Endodermal cell (in vitro differentiated cells): ENCODE measurements around the gene SCAI. TPM values are rescaled to one million over a fixed set of nuclear protein-coding genes. Genes with fewer than 3 reads are reported as not detected.
"Not testable (repeated sequence)": the region's sequence is repeated elsewhere in the genome, so short reads cannot be mapped to it uniquely, and the experiment has no call there.

ENCODE experiments used
- DNase-seq: peaks from one replicate; pipeline ENCODE4 v3.0.0-alpha.2; 2017
- H3K27ac ChIP-seq: 2 replicates; pipeline ENCODE4 v1.5.1; 2013; ENCODE audit warnings: mild to moderate bottlenecking, low read depth, low read length, moderate library complexity
- H3K27me3 ChIP-seq: 2 replicates; pipeline ENCODE4 v1.6.1; 2013; ENCODE audit warnings: mild to moderate bottlenecking, low read length, moderate library complexity; ENCODE audit not compliant: insufficient read depth, control insufficient read depth, poor library complexity, severe bottlenecking
- H3K36me3 ChIP-seq: 2 replicates; pipeline ENCODE4 v1.7.0; 2013; ENCODE audit warnings: mild to moderate bottlenecking, low read length, moderate library complexity; ENCODE audit not compliant: control insufficient read depth, insufficient read depth
- H3K4me1 ChIP-seq: one replicate; pipeline ENCODE4 v1.7.0; 2013; ENCODE audit warnings: low read length; ENCODE audit not compliant: control insufficient read depth, insufficient read depth
- H3K4me3 ChIP-seq: 2 replicates; pipeline ENCODE4 v1.5.1; 2013; ENCODE audit warnings: mild to moderate bottlenecking, low read length, moderate library complexity
- H3K9ac ChIP-seq: 2 replicates; pipeline ENCODE4 v1.6.1; 2013; ENCODE audit warnings: mild to moderate bottlenecking, low read length, moderate library complexity; ENCODE audit not compliant: poor library complexity, severe bottlenecking; ENCODE audit errors: extremely low read depth
- H3K9me3 ChIP-seq: 2 replicates; pipeline ENCODE4 v1.6.1; 2013; ENCODE audit warnings: mild to moderate bottlenecking, low read length, moderate library complexity; ENCODE audit not compliant: control insufficient read depth
- H3K27ac Mint-ChIP-seq: 2 replicates; pipeline ENCODE4 v1.8.0; 2020; ENCODE audit warnings: mixed read lengths
- H3K27me3 Mint-ChIP-seq: 2 replicates; pipeline ENCODE4 v1.8.0; 2021; ENCODE audit warnings: mild to moderate bottlenecking, mixed read lengths; ENCODE audit not compliant: insufficient read depth
- H3K36me3 Mint-ChIP-seq: 2 replicates; pipeline ENCODE4 v1.8.0; 2020; ENCODE audit warnings: low read depth, mixed read lengths
- H3K4me1 Mint-ChIP-seq: 2 replicates; pipeline ENCODE4 v1.8.0; 2020; ENCODE audit warnings: mixed read lengths
- H3K4me3 Mint-ChIP-seq: 2 replicates; pipeline ENCODE4 v1.8.0; 2020; ENCODE audit warnings: mild to moderate bottlenecking, moderate library complexity, mixed read lengths
- H3K9me3 Mint-ChIP-seq: 2 replicates; pipeline ENCODE4 v1.8.0; 2020; ENCODE audit warnings: mild to moderate bottlenecking, mixed read lengths
- CTCF ChIP-seq: fragments of 200-600 bp; sonication (generic); conservative IDR thresholded peaks from 2 replicates; pipeline ENCODE4 v1.5.0; 2021; ENCODE audit warnings: antibody characterized with exemption, mild to moderate bottlenecking
- WGBS, 2 experiments: methylation state at CpG; one replicate each; pipeline versions ENCODE4 v1.1.5 to v1.1.7; 2013; ENCODE audit warnings: missing lambda C conversion rate in 2 of 2, mixed read lengths in 1 of 2; ENCODE audit not compliant: insufficient coverage in 1 of 2, insufficient read length in 1 of 2; 5-methylcytosine and 5-hydroxymethylcytosine counted together
- total RNA-seq, 2 donors: library from RNA; stranded (reverse); fragmentation: NEBNext Ultra II Directional in 1 of 2; extraction: Animal tissue kit (Norgen Biotek cat#: 25700) in 1 of 2; gene quantifications; 2 replicates in 1 of 2; 3 replicates in 1 of 2; pipeline ENCODE4 v1.2.1, GENCODE V29; 2021

The SCAI gene
- total RNA-seq, 2 donors from 2014 or later = 22.9 to 34.7 TPM

DNA sequence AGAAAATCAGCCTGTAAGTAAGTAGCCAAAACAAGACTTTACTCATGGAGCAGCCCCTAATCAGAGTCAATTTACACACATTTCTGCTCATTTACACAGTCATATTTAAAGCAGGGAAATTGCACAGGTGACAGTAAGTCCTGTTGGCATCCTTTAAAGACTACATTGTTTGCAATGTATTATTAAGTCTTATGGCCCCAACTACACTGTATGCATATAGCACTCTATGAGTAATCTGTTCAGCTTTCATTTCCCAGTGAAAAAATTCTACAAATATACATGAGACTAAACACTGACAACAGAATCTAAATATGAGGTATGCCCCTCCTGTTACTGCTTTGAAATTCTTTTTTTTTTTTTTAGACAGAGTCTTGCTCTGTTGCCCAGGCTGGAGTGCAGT, 26.6 kb upstream of the SCAI start:
- TF ChIP-seq CTCF = no peak
- peaks cover 35% of the 10 kb centered on the region for H3K36me3 ChIP-seq
- no peak overlapping the region for H3K4me3 Mint-ChIP-seq
- no peaks in the 10 kb centered on the region for H3K4me1 Mint-ChIP-seq
- DNase-seq = no peak
- H3K9me3 Mint-ChIP-seq = no peaks in the 10 kb centered on the region
- H3K27me3 Mint-ChIP-seq = no peaks in the 10 kb centered on the region
- no peak overlapping the region for H3K27ac Mint-ChIP-seq
- no peaks in the 10 kb centered on the region for H3K27me3 ChIP-seq
- H3K27ac ChIP-seq = no peak overlapping the region
- H3K9ac ChIP-seq = no peak overlapping the region
- H3K4me3 ChIP-seq = no peak overlapping the region
- no peaks in the 10 kb centered on the region for H3K4me1 ChIP-seq
- no peaks in the 10 kb centered on the region for H3K9me3 ChIP-seq
- peaks cover 31% of the 10 kb centered on the region for H3K36me3 Mint-ChIP-seq

- no peaks in the 10 kb centered on the region for H3K27me3 ChIP-seq
- WGBS, 2 experiments = 92 to 100% methylated on average over 2 of the region's 2 CpGs
- no peak overlapping the region for H3K4me3 ChIP-seq
- no peaks in the 10 kb centered on the region for H3K4me1 ChIP-seq
- peaks cover 30% of the 10 kb centered on the region for H3K36me3 Mint-ChIP-seq
- H3K27ac ChIP-seq = no peak overlapping the region
- peaks cover 29% of the 10 kb centered on the region for H3K36me3 ChIP-seq
- no peaks in the 10 kb centered on the region for H3K9me3 Mint-ChIP-seq
- no peak overlapping the region for H3K9ac ChIP-seq
- no peak overlapping the region for H3K27ac Mint-ChIP-seq
- H3K9me3 ChIP-seq = no peaks in the 10 kb centered on the region
- no peak for TF ChIP-seq CTCF
- no peaks in the 10 kb centered on the region for H3K4me1 Mint-ChIP-seq
- H3K4me3 Mint-ChIP-seq = no peak overlapping the region
- DNase-seq = no peak
- H3K27me3 Mint-ChIP-seq = no peaks in the 10 kb centered on the region
These were observed 23.4 kb upstream of the SCAI start for GRCh38 chr9:125166762-125167161.

- H3K4me3 ChIP-seq, H3K27ac Mint-ChIP-seq, H3K27ac ChIP-seq, H3K4me1 ChIP-seq, H3K27me3 Mint-ChIP-seq, DNase-seq, H3K4me1 Mint-ChIP-seq, H3K4me3 Mint-ChIP-seq, H3K27me3 ChIP-seq, H3K9me3 Mint-ChIP-seq, H3K9me3 ChIP-seq, H3K9ac ChIP-seq: not testable (repeated sequence)
- 97 to 100% methylated on average over 5 to 6 of the region's 6 CpGs for WGBS, 2 experiments
- peaks cover 21% of the 10 kb centered on the region for H3K36me3 Mint-ChIP-seq
- H3K36me3 ChIP-seq = peaks cover 22% of the 10 kb centered on the region
These were observed 19.6 kb upstream of the SCAI start for GRCh38 chr9:125162891-125163290.

- no peak overlapping the region for H3K4me3 ChIP-seq
- TF ChIP-seq CTCF = no peak
- Mint-ChIP-seq H3K27me3 (no peaks in the 10 kb centered on the region), H3K4me3 (no peak overlapping the region), H3K4me1 (no peaks in the 10 kb centered on the region), H3K36me3 (peaks cover 34% of the 10 kb centered on the region), H3K9me3 (no peaks in the 10 kb centered on the region), H3K27ac (no peak overlapping the region)
- 83 to 93% methylated on average over 1 to 3 of the region's 3 CpGs for WGBS, 2 experiments
- no peaks in the 10 kb centered on the region for H3K27me3 ChIP-seq
- H3K9ac ChIP-seq = no peak overlapping the region
- DNase-seq = no peak
- no peaks in the 10 kb centered on the region for H3K9me3 ChIP-seq
- H3K4me1 ChIP-seq = no peaks in the 10 kb centered on the region
- H3K36me3 ChIP-seq = peaks cover 30% of the 10 kb centered on the region
- no peak overlapping the region for H3K27ac ChIP-seq
These were observed 18.1 kb upstream of the SCAI start for GRCh38 chr9:125161284-125161918.
